BLaER1 (cell line): ENCODE measurements around the gene HAS3.
"Not testable (repeated sequence)": the region's sequence is repeated elsewhere in the genome, so short reads cannot be mapped to it uniquely, and the experiment has no call there.

Source experiments
- H3K27ac ChIP-seq: shearing (Covaris generic); formaldehyde crosslinking; 2 replicates; pipeline ENCODE4 v1.8.1; 2022
- H3K27me3 ChIP-seq: shearing (Covaris generic); formaldehyde crosslinking; 2 replicates; pipeline ENCODE4 v1.8.1; 2022
- H3K36me3 ChIP-seq: shearing (Covaris generic); formaldehyde crosslinking; 2 replicates; pipeline ENCODE4 v1.8.1; 2022
- H3K4me1 ChIP-seq: shearing (Covaris generic); formaldehyde crosslinking; 2 replicates; pipeline ENCODE4 v1.8.1; 2022
- H3K4me2 ChIP-seq: shearing (Covaris generic); formaldehyde crosslinking; 2 replicates; pipeline ENCODE4 v1.8.1; 2022
- H3K4me3 ChIP-seq: shearing (Covaris generic); formaldehyde crosslinking; 2 replicates; pipeline ENCODE4 v1.8.1; 2022
- H3K9ac ChIP-seq: shearing (Covaris generic); formaldehyde crosslinking; 2 replicates; pipeline ENCODE4 v1.8.1; 2022
- H3K9me3 ChIP-seq: shearing (Covaris generic); formaldehyde crosslinking; 2 replicates; pipeline ENCODE4 v1.8.1; 2022
- H4K20me1 ChIP-seq: shearing (Covaris generic); formaldehyde crosslinking; 2 replicates; pipeline ENCODE4 v1.8.1; 2022
- Cebpa-rat ChIP-seq: shearing (Covaris generic); IDR thresholded peaks from 2 replicates; pipeline ENCODE4 v1.8.1; 2022

The HAS3 gene

GRCh38 chr16:69141014-69141413 lies 35.6 kb downstream of the HAS3 start:
- no peak overlapping the region for H3K27ac ChIP-seq
- no peaks in the 10 kb centered on the region for H3K4me1 ChIP-seq
- H3K9me3 ChIP-seq: no peaks in the 10 kb centered on the region
- H4K20me1 ChIP-seq: peaks cover 80% of the 10 kb centered on the region
- no peak overlapping the region for H3K4me3 ChIP-seq
- peaks cover 99% of the 10 kb centered on the region for H3K36me3 ChIP-seq
- TF ChIP-seq Cebpa-rat: no peak
- no peak overlapping the region for H3K9ac ChIP-seq
- no peaks in the 10 kb centered on the region for H3K27me3 ChIP-seq
- H3K4me2 ChIP-seq: no peak overlapping the region

GRCh38 chr16:69141936-69142335 lies 36.5 kb downstream of the HAS3 start:
- Histone ChIP-seq H3K27ac (no peak overlapping the region), H3K36me3 (peaks cover 99% of the 10 kb centered on the region), H3K4me1 (no peaks in the 10 kb centered on the region), H3K27me3 (no peaks in the 10 kb centered on the region), H3K4me3 (no peak overlapping the region), H3K4me2 (no peak overlapping the region), H3K9me3 (no peaks in the 10 kb centered on the region), H4K20me1 (peaks cover 73% of the 10 kb centered on the region), H3K9ac (no peak overlapping the region)
- TF ChIP-seq Cebpa-rat: no peak

- no peaks in the 10 kb centered on the region for H3K27me3 ChIP-seq
- TF ChIP-seq Cebpa-rat: no peak
- peaks cover 99% of the 10 kb centered on the region for H3K36me3 ChIP-seq
- no peak overlapping the region for H3K9ac ChIP-seq
- H3K27ac ChIP-seq: no peak overlapping the region
- peaks cover 73% of the 10 kb centered on the region for H4K20me1 ChIP-seq
- no peak overlapping the region for H3K4me3 ChIP-seq
- H3K4me1 ChIP-seq: no peaks in the 10 kb centered on the region
- no peak overlapping the region for H3K4me2 ChIP-seq
- no peaks in the 10 kb centered on the region for H3K9me3 ChIP-seq
Measured at GRCh38 chr16:69143116-69143515, 37.7 kb downstream of the HAS3 start.

- H4K20me1 ChIP-seq: peaks cover 83% of the 10 kb centered on the region
- H3K36me3 ChIP-seq: peaks cover 98% of the 10 kb centered on the region
- no peak overlapping the region for H3K9ac ChIP-seq
- H3K27ac ChIP-seq: no peak overlapping the region
- TF ChIP-seq Cebpa-rat: no peak
- H3K4me3 ChIP-seq: no peak overlapping the region
- no peaks in the 10 kb centered on the region for H3K27me3 ChIP-seq
- H3K9me3 ChIP-seq: no peaks in the 10 kb centered on the region
- no peak overlapping the region for H3K4me2 ChIP-seq
- H3K4me1 ChIP-seq: no peaks in the 10 kb centered on the region
Measured at GRCh38 chr16:69145658-69146057, 40.2 kb downstream of the HAS3 start.

GRCh38 chr16:69149621-69150020 lies 44.2 kb downstream of the HAS3 start:
- peaks cover 98% of the 10 kb centered on the region for H3K36me3 ChIP-seq
- H3K27ac ChIP-seq, H3K9me3 ChIP-seq: not testable (repeated sequence)

GRCh38 chr16:69150146-69150865 lies 44.9 kb downstream of the HAS3 start:
- H3K9me3 ChIP-seq: no peaks in the 10 kb centered on the region
- H4K20me1 ChIP-seq: peaks cover 55% of the 10 kb centered on the region
- H3K4me2 ChIP-seq: no peak overlapping the region
- peaks cover 98% of the 10 kb centered on the region for H3K36me3 ChIP-seq
- H3K4me3 ChIP-seq: no peak overlapping the region
- no peak for TF ChIP-seq Cebpa-rat
- H3K27me3 ChIP-seq: no peaks in the 10 kb centered on the region
- H3K27ac ChIP-seq: no peak overlapping the region
- H3K4me1 ChIP-seq: no peaks in the 10 kb centered on the region
- H3K9ac ChIP-seq: no peak overlapping the region

More at GRCh38 chr16:69149621-69150020, 44.2 kb downstream of the HAS3 start:
- H3K4me3 ChIP-seq, H3K27me3 ChIP-seq, H3K9ac ChIP-seq, H3K4me1 ChIP-seq, H3K4me2 ChIP-seq: not testable (repeated sequence)
- H4K20me1 ChIP-seq: peaks cover 61% of the 10 kb centered on the region

- Histone ChIP-seq H4K20me1 (0 out of 2 replicates have a peak, but pooled peaks cover 2% of the 10 kb centered on the region), H3K9ac (no peak overlapping the region), H3K36me3 (peaks cover 100% of the 10 kb centered on the region), H3K4me2 (no peak overlapping the region), H3K27ac (no peak overlapping the region), H3K4me1 (no peaks in the 10 kb centered on the region), H3K27me3 (no peaks in the 10 kb centered on the region), H3K4me3 (no peak overlapping the region), H3K9me3 (no peaks in the 10 kb centered on the region)
- no peak for TF ChIP-seq Cebpa-rat
Measured at GRCh38 chr16:69157196-69157595, 51.7 kb downstream of the HAS3 start.

GRCh38 chr16:69160192-69160591 lies 54.7 kb downstream of the HAS3 start:
- Histone ChIP-seq H3K36me3 (peaks cover 99% of the 10 kb centered on the region), H3K9ac (no peak overlapping the region), H3K27ac (no peak overlapping the region), H4K20me1 (no peaks in the 10 kb centered on the region; the same call in 1 of the 2 replicates), H3K4me3 (no peak overlapping the region), H3K4me1 (no peaks in the 10 kb centered on the region), H3K27me3 (no peaks in the 10 kb centered on the region), H3K4me2 (no peak overlapping the region), H3K9me3 (no peaks in the 10 kb centered on the region)
- TF ChIP-seq Cebpa-rat: no peak

GRCh38 chr16:69165584-69165983 lies 60.1 kb downstream of the HAS3 start:
- H3K36me3 ChIP-seq: peaks cover 98% of the 10 kb centered on the region
- no peak overlapping the region for H3K9ac ChIP-seq
- no peak overlapping the region for H3K4me3 ChIP-seq
- no peak for TF ChIP-seq Cebpa-rat
- H4K20me1 ChIP-seq: peaks cover 12% of the 10 kb centered on the region
- no peaks in the 10 kb centered on the region for H3K9me3 ChIP-seq
- no peak overlapping the region for H3K4me2 ChIP-seq
- H3K4me1 ChIP-seq: no peaks in the 10 kb centered on the region
- H3K27me3 ChIP-seq: no peaks in the 10 kb centered on the region
- H3K27ac ChIP-seq: no peak overlapping the region

- no peak overlapping the region for H3K4me3 ChIP-seq
- TF ChIP-seq Cebpa-rat: no peak
- peaks cover 12% of the 10 kb centered on the region for H4K20me1 ChIP-seq
- no peak overlapping the region for H3K27ac ChIP-seq
- peaks cover 94% of the 10 kb centered on the region for H3K36me3 ChIP-seq
- H3K4me2 ChIP-seq: no peak overlapping the region
- H3K4me1 ChIP-seq: peaks cover 6% of the 10 kb centered on the region
- no peak overlapping the region for H3K9ac ChIP-seq
- H3K27me3 ChIP-seq: no peaks in the 10 kb centered on the region
- no peaks in the 10 kb centered on the region for H3K9me3 ChIP-seq
Measured at GRCh38 chr16:69166221-69166833, 60.9 kb downstream of the HAS3 start.
